Hepatocyte (in vitro differentiated cells): Measurements from ENCODE around the gene SFXN1.

Source experiments
- CTCF ChIP-seq: fragments of 200-600 bp; sonication (generic); IDR thresholded peaks from 2 replicates; pipeline ENCODE4 v1.5.1; 2016; ENCODE audit warnings: antibody characterized with exemption, mild to moderate bottlenecking; ENCODE audit not compliant: poor library complexity
- EZH2phosphoT487 ChIP-seq: fragments of 200-600 bp; sonication (generic); IDR thresholded peaks from one replicate; pipeline ENCODE4 v1.6.1; 2018; ENCODE audit warnings: antibody characterized with exemption, mild to moderate bottlenecking, low read depth, moderate library complexity; ENCODE audit not compliant: unreplicated experiment, severe bottlenecking

DNA sequence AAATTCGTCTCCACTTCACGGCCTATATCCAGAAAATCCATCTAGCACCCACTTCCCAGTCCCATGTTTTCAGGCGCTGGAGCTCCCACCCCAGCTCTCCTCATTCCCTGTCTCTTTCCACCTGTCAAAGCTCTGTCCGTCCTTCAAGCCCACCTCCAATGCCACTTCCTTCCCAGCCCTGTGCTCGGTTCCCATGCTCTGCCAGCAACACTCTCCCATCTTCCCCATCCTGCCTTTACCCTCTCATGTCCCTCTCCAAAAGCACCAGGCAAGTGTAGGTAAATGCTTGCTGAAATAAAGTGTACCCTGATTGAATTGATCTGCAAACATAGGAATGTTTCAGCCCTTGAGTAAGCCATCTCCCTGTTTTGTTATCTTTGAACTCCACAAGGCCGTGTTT is 43.6 kb upstream of the SFXN1 start:
- TF ChIP-seq CTCF (no peak), EZH2phosphoT487 (no peak)
